A549 (cell line): ENCODE results near the gene TSHZ3. TPM values are rescaled to one million over a fixed set of nuclear protein-coding genes. Genes with fewer than 3 reads are reported as not detected.

Source experiments
- ATAC-seq, 2 experiments: fragments of 200-7000 bp in 1 of 2; fragments of >200 bp in 1 of 2; cut with Nextera tagmentation in 1 of 2; cut with Tn5 transposase in 1 of 2; 3 replicates each; pipeline versions ENCODE4 v1.8.0 to v1.9.1; 2018 to 2020; ENCODE audit warnings: mild to moderate bottlenecking in 1 of 2, moderate library complexity in 1 of 2
- CTCF ChIA-PET: fragments of 300-600 bp; sonication (Branson Sonifier 250); formaldehyde crosslinking; extraction: SDS; loops from one replicate; lab custom pipeline; 2021; ENCODE audit warnings: antibody characterized with exemption, inconsistent platforms; lab: Yijun Ruan, JAX
- POLR2A ChIA-PET: fragments of 350-600 bp; formaldehyde crosslinking; extraction: SDS; loops from one replicate; lab custom pipeline; 2021; ENCODE audit warnings: antibody characterized with exemption, inconsistent platforms; lab: Yijun Ruan, JAX
- DNase-seq, 2 experiments: peaks; one replicate each; pipeline versions ENCODE4 v3.0.0 to v3.0.0-alpha.2; 2011 to 2016; ENCODE audit warnings: low read depth in 1 of 2, low spot score in 1 of 2
- FAIRE-seq: peaks from 2 replicates; lab custom pipeline; 2011; peaks lifted over from hg19 to GRCh38; lab: Jason Lieb, UNC
- H3K27ac ChIP-seq, 2 experiments: fragments of >200 bp; sonication (Bioruptor Twin); formaldehyde crosslinking; 3 replicates each; pipeline ENCODE4 v1.5.1; 2016 to 2017
- H3K4me1 ChIP-seq: fragments of >200 bp; sonication (Bioruptor Twin); formaldehyde crosslinking; 3 replicates; pipeline ENCODE4 v1.6.1; 2016
- H3K4me2 ChIP-seq: fragments of >200 bp; sonication (Bioruptor Twin); formaldehyde crosslinking; 3 replicates; pipeline ENCODE4 v1.6.1; 2016
- H3K4me3 ChIP-seq: fragments of >200 bp; sonication (Bioruptor Twin); formaldehyde crosslinking; 3 replicates; pipeline ENCODE4 v1.5.1; 2016
- H3K9me3 ChIP-seq: fragments of >200 bp; sonication (Bioruptor Twin); formaldehyde crosslinking; 3 replicates; pipeline ENCODE4 v1.6.1; 2016
- BCL3 ChIP-seq: fragments of >200 bp; sonication (Bioruptor Twin); formaldehyde crosslinking; IDR thresholded peaks from 3 replicates; pipeline ENCODE4 v1.6.1; 2016
- EHMT2 ChIP-seq: fragments of 200-600 bp; sonication (generic); IDR thresholded peaks from 2 replicates; pipeline ENCODE4 v1.6.1; 2016; ENCODE audit warnings: antibody characterized with exemption, low read depth, mild to moderate bottlenecking, moderate library complexity
- ESRRA ChIP-seq: fragments of 150-350 bp; IDR thresholded peaks from 2 replicates; pipeline ENCODE4 v1.6.1; 2014; ENCODE audit warnings: mild to moderate bottlenecking, low read length, borderline replicate concordance
- FOSB ChIP-seq: fragments of 250-450 bp; sonication (Bioruptor Pico); IDR thresholded peaks from 2 replicates; pipeline ENCODE4 v1.5.0; 2020; ENCODE audit warnings: mild to moderate bottlenecking, moderate library complexity
- HOXB13 ChIP-seq: fragments of 250-450 bp; sonication (Bioruptor Pico); IDR thresholded peaks from 2 replicates; pipeline ENCODE4 v1.5.0; 2020; ENCODE audit warnings: low read depth, mild to moderate bottlenecking, moderate library complexity
- JUN ChIP-seq, 2 experiments: fragments of >200 bp; sonication (Bioruptor Twin); formaldehyde crosslinking; IDR thresholded peaks; 2 replicates in 1 of 2; 3 replicates in 1 of 2; pipeline ENCODE4 v1.6.1; 2016 to 2017
- JUNB ChIP-seq: fragments of >200 bp; sonication (Bioruptor Twin); formaldehyde crosslinking; IDR thresholded peaks from 2 replicates; pipeline ENCODE4 v1.6.1; 2016
- MAZ ChIP-seq: fragments of 150-350 bp; IDR thresholded peaks from 2 replicates; pipeline ENCODE4 v1.6.1; 2014; ENCODE audit warnings: antibody characterized with exemption, low read depth, low read length, borderline replicate concordance
- POLR2A ChIP-seq: IDR thresholded peaks from 2 replicates; pipeline ENCODE4 v1.6.1; 2012; ENCODE audit warnings: mild to moderate bottlenecking, low read length
- RARB ChIP-seq: fragments of 250-450 bp; sonication (Bioruptor Pico); IDR thresholded peaks from 2 replicates; pipeline ENCODE4 v1.8.0; 2021; ENCODE audit warnings: mild to moderate bottlenecking, moderate library complexity
- TP53 ChIP-seq: fragments of 250-450 bp; sonication (Bioruptor Pico); IDR thresholded peaks from 2 replicates; pipeline ENCODE4 v1.5.0; 2021; ENCODE audit warnings: mild to moderate bottlenecking, moderate library complexity
- ZC3H11A ChIP-seq: fragments of 450-650 bp; IDR thresholded peaks from 2 replicates; pipeline ENCODE4 v1.6.1; 2014; ENCODE audit warnings: antibody characterized with exemption, mild to moderate bottlenecking
- ZNF302 ChIP-seq: fragments of 250-450 bp; sonication (Bioruptor Pico); IDR thresholded peaks from 2 replicates; pipeline ENCODE4 v1.9.0; 2021; ENCODE audit warnings: inconsistent platforms, mild to moderate bottlenecking, moderate library complexity
- ZSCAN20 ChIP-seq: fragments of 250-450 bp; sonication (Bioruptor Pico); IDR thresholded peaks from 2 replicates; pipeline ENCODE4 v1.8.0; 2022; ENCODE audit warnings: mild to moderate bottlenecking, moderate library complexity
- WGBS: methylation state at CpG from one replicate; pipeline ENCODE4 v1.1.6; 2017; ENCODE audit errors: missing lambda C conversion rate; 5-methylcytosine and 5-hydroxymethylcytosine counted together
- polyA plus RNA-seq, 4 experiments: library from polyadenylated mRNA; depleted of rRNA in 3 of 4; stranded (reverse); fragments of >200 nt; fragmentation: RNase III in 1 of 4; extraction: RNeasy Plus Mini Kit Qiagen cat#74134 plus additional on column Dnase treatment in 1 of 4; gene quantifications; 2 replicates in 3 of 4; 3 replicates in 1 of 4; pipeline ENCODE4 v1.2.3, GENCODE V29; 2011 to 2017
- TF ChIP-seq, protein P1 (sequence below): fragments of 150-350 bp; IDR thresholded peaks from 2 replicates; pipeline ENCODE4 v1.6.1; 2014; ENCODE audit warnings: low read depth, mild to moderate bottlenecking, low read length
- TF ChIP-seq, protein P2 (sequence below): fragments of 250-450 bp; sonication (Bioruptor Pico); IDR thresholded peaks from 2 replicates; pipeline ENCODE4 v1.5.0; 2021; ENCODE audit warnings: mild to moderate bottlenecking, moderate library complexity, borderline replicate concordance
- TF ChIP-seq, protein P3 (sequence below): IDR thresholded peaks from 2 replicates; pipeline ENCODE4 v1.6.1; 2012

Gene TSHZ3
- polyA plus RNA-seq, 2 of the 4 experiments (the other 2 are of a cell fraction) = 0.92 to 2.0 TPM

DNA sequence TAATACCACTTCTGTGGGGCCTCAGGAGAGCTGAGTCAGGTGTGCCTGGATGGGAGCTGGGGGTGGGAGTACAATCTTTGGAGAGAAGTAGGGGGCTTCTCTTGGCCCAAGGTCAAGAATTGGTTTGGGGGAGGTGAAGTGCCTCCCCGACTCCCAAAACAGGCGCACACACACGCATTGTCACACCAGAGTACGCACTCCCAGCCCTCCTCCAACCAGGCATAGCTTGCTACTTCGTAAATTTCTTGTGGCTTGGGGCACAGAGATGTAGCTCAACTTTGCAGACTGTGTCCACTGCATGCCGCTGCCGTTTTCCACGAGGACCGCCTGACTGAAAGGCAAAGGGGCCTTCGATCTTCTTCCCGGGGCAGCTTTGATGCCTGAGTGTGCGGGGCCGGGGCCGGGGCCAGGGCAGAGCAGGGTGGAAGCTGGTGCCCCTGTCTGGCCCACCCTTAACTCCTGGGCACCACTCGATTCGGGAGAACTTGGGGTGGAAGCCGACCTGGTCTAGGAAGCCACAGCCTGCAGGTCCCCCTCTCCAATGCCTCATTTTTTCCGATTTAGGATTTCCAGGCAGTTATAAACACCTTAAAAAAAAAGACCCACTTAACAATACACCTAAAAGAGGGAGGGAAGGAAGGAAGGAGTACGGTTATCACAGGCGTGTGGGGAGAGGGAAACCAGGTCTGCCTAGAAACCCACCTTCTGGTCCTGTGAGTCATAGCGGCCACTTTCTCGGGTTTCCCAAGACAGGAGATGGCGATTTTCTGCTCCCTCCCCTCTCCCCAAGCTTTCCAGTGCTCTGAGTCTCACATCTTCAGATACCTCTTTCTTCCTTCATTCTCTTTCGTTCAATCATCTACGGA lies 5.8 kb upstream of the TSHZ3 start:
- 44% methylated on average over 23 of the region's 25 CpGs for WGBS
- no peak overlapping the region for H3K4me2 ChIP-seq
- no peak overlapping the region for H3K27ac ChIP-seq
- ATAC-seq (no peak), FAIRE-seq (no peak), DNase-seq (no peak)
- CTCF ChIA-PET = interaction anchor here (0.6 to 2.1 kb wide), 7 partner anchors 9 to 870 kb away, joined by 3 to 9 read pairs (median 4); no protein-coding TSS in a partner anchor
- TF ChIP-seq MAZ (no peak), POLR2A (peak; percentile 2; the same call in 1 of the 2 replicates)
- TF ChIP-seq, all 56 proteins: peak for 1
- Histone ChIP-seq H3K4me1 (peaks cover 4% of the 10 kb centered on the region; the same call in 1 of the 3 replicates), H3K9me3 (no peaks in the 10 kb centered on the region), H3K4me3 (no peak overlapping the region)
- POLR2A ChIA-PET = no interaction called here

- H3K4me3 ChIP-seq = no peak overlapping the region
- ChIA-PET CTCF (interaction anchor here (0.7 to 2.1 kb wide), 7 partner anchors 8 to 871 kb away, joined by 3 to 9 read pairs (median 5); no protein-coding TSS in a partner anchor), POLR2A (no interaction called here)
- no peak overlapping the region for H3K4me2 ChIP-seq
- no peak for ATAC-seq
- 32% methylated on average over 10 of the region's 10 CpGs for WGBS
- FAIRE-seq = no peak
- peaks cover 4% of the 10 kb centered on the region; the same call in 1 of the 3 replicates for H3K4me1 ChIP-seq
- no peaks in the 10 kb centered on the region for H3K9me3 ChIP-seq
- DNase-seq = no peak
- TF ChIP-seq BCL3 (no peak), ZNF302 (no peak), ESRRA (no peak)
- no peak overlapping the region for H3K27ac ChIP-seq
Measured at GRCh38 chr19:31354316-31354715, 5.1 kb upstream of the TSHZ3 start.

DNA sequence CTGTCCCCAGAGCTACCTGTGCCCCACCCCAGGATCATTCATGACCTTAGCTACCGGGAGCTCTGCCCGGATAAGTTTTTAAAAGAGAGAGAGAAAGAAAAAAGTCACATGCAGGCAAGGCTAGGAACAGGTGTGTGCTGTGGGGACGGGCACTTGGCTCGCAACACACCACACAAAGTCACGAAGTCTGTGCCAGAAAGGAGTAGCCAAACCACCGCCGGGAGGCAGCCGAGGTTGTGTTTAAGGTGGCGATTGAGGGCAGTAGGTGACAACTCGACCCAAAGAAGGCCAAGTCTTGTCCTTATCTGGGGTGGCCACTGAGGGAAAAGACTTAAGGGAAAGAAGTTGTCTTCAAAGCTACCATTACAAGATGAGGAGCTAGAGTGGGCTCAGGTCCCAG lies 4.6 kb upstream of the TSHZ3 start:
- Histone ChIP-seq H3K9me3 (no peaks in the 10 kb centered on the region), H3K4me2 (no peak overlapping the region), H3K4me3 (no peak overlapping the region), H3K27ac (no peak overlapping the region), H3K4me1 (peaks cover 4% of the 10 kb centered on the region; the same call in 1 of the 3 replicates)
- ChIA-PET POLR2A (no interaction called here), CTCF (interaction anchor here (0.7 to 2.1 kb wide), 6 partner anchors 9 to 871 kb away, joined by 3 to 9 read pairs (median 4); no protein-coding TSS in a partner anchor)
- no peak for TF ChIP-seq FOSB (CRISPR knock-in tag)
- TF ChIP-seq RARB = no peak
- no peak for TF ChIP-seq ESRRA
- TF ChIP-seq, protein P1, sequence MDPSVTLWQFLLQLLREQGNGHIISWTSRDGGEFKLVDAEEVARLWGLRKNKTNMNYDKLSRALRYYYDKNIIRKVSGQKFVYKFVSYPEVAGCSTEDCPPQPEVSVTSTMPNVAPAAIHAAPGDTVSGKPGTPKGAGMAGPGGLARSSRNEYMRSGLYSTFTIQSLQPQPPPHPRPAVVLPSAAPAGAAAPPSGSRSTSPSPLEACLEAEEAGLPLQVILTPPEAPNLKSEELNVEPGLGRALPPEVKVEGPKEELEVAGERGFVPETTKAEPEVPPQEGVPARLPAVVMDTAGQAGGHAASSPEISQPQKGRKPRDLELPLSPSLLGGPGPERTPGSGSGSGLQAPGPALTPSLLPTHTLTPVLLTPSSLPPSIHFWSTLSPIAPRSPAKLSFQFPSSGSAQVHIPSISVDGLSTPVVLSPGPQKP = no peak
- no peak for TF ChIP-seq ZSCAN20 (CRISPR knock-in tag)
- TF ChIP-seq JUN (IDR thresholded peaks at IDR 0.05) = no peak
- no peak for TF ChIP-seq TP53 (CRISPR knock-in tag)
- no peak for TF ChIP-seq ZC3H11A
- no peak for TF ChIP-seq JUNB
- TF ChIP-seq EHMT2 = no peak
- TF ChIP-seq, protein P2, sequence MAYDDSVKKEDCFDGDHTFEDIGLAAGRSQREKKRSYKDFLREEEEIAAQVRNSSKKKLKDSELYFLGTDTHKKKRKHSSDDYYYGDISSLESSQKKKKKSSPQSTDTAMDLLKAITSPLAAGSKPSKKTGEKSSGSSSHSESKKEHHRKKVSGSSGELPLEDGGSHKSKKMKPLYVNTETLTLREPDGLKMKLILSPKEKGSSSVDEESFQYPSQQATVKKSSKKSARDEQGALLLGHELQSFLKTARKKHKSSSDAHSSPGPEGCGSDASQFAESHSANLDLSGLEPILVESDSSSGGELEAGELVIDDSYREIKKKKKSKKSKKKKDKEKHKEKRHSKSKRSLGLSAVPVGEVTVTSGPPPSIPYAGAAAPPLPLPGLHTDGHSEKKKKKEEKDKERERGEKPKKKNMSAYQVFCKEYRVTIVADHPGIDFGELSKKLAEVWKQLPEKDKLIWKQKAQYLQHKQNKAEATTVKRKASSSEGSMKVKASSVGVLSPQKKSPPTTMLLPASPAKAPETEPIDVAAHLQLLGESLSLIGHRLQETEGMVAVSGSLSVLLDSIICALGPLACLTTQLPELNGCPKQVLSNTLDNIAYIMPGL (CRISPR knock-in tag) = no peak
- TF ChIP-seq, protein P3, sequence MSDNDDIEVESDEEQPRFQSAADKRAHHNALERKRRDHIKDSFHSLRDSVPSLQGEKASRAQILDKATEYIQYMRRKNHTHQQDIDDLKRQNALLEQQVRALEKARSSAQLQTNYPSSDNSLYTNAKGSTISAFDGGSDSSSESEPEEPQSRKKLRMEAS = no peak
- TF ChIP-seq HOXB13 (CRISPR knock-in tag) = no peak
- TF ChIP-seq POLR2A = no peak
- DNase-seq (no peak), ATAC-seq (no peak), FAIRE-seq (no peak)
- 31% methylated on average over 10 of the region's 10 CpGs for WGBS
